Inflammatory macrophage treated with lipopolysaccharide for 4 hours (primary cell): ENCODE data around the gene PCAT7.
"Not testable (repeated sequence)": the region's sequence is repeated elsewhere in the genome, so short reads cannot be mapped to it uniquely, and the experiment has no call there.

Experiments
- DNase-seq: peaks from one replicate; pipeline ENCODE4 v3.0.0-alpha.2; 2020

Gene PCAT7

GRCh38 chr9:94554439-94555331, at the start of gene PCAT7:
Gene PCAT7, plus strand, starts transcription at chr9:94555083.
- peak; percentile 36 for DNase-seq

DNA sequence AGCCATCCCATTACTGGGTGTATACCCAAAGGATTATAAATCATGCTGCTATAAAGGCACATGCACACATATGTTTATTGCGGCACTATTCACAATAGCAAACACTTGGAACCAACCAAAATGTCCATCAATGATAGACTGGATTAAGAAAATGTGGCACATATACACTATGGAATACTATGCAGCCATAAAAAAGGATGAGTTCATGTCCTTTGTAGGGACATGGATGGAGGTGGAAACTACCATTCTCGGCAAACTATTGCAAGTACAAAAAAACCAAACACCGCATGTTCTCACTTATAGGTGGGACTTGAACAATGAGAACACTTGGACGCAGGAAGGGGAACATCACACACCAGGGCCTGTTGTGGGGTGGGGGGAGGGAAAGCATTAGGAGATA, 48.5 kb upstream of the PCAT7 start:
- DNase-seq, result not testable (repeated sequence)

GRCh38 chr9:94507531-94508258, 47.2 kb upstream of the PCAT7 start:
- no peak for DNase-seq

DNA sequence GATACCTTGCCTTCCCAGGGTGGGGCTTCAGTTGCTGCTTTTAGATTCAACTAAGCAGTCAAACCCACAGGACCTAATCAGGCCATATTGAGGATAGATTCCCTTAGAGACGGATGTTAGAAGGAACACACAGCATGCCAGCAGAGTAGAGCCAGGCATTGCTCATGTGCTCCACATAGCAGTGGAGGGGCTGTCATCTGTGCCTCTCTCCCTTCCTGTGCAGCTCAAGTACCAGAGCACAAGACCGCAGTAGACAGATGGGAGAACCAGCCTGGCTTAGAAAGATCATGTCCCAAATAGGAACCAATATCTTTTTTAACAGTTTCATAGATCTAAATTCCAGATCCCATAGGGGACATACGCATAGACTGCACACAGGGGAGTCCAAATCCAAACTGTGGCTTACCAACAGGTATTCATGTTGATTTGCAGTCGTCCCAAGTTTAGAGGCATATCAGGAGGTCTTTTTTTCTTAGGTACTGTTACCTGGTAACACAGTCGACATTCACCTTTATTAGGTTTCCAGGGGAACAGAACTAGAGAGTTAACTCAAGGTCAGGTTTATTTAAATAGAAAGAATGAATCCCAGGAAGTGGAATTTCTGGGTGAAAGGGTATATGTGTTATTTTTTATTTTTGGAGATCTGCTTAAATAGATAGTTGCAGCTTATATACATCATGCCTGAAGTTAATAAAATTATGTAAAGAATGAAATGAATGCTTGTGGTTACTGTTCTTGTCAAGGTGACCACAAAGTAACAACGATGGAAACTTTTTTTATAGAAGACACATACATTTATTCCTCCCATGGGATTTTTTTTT, 43.5 kb upstream of the PCAT7 start:
- DNase-seq, result no peak

- no peak for DNase-seq
Measured at GRCh38 chr9:94511955-94512265, 43.0 kb upstream of the PCAT7 start.

DNA sequence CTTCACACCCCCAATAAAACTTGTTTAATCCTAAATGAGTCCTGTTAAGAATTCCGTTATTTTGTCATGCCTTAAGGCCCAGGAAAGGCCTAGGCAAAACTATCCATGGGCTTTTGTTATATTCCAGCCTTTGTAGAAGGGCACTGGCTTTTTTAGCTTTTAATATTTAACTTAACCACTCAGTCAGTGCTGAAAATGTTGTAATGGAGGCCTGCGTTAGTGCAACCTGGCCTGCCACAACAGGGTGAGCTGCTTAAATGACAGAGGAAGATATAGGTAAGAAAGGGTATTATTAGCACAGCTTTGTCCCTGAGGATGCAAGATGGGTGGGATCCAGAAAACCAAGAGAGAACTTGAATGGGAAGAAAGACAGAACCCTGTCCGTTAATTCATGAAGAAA, 40.2 kb upstream of the PCAT7 start:
- DNase-seq, result no peak

- no peak for DNase-seq
Measured at GRCh38 chr9:94517254-94517653, 37.6 kb upstream of the PCAT7 start.

- DNase-seq, result no peak
Measured at GRCh38 chr9:94525396-94526035, 29.4 kb upstream of the PCAT7 start.

GRCh38 chr9:94526271-94526670, 28.6 kb upstream of the PCAT7 start:
- no peak for DNase-seq

GRCh38 chr9:94526951-94527350, 27.9 kb upstream of the PCAT7 start:
- no peak for DNase-seq

- DNase-seq, result no peak
Measured at GRCh38 chr9:94528886-94529285, 26.0 kb upstream of the PCAT7 start.

DNA sequence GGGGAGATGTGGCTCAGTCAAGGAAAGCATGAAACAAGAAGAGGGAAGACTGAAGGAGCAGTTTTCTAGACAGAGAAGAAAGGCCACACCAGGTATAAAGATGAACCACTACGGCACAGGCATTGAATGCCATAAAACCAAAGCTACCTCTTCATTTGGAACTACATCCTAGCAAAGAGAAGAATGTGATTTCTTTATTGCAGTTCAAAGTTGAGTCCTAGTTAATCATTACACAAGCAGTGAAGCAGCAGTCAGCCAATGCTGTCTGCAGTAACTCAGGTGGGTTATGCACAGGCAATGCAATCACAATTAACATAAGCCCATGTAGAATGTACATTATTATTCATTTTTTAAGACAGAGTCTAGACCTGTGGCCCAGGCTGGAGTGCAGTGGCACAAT, 21.7 kb upstream of the PCAT7 start:
- DNase-seq, result no peak

DNA sequence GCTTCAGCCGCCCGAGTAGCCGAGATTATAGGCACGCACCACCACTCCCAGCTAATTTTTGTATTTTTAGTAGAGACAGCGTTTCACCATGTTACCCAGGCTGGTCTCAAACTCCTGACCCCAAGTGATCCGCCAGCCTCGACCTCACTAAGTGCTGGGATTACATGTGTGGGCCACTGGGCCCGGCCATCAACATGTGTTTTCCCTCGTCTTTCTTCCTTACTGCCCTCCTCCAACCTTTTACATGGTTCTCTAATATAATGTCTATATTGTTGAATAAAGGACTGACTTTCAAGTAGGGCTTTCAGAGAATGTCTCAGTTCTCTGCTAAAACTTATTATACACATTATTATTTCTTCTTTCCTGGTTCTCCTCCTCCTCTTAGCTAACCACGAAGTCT, 21.3 kb upstream of the PCAT7 start:
- no peak for DNase-seq

GRCh38 chr9:94534901-94535300, 20.0 kb upstream of the PCAT7 start:
- no peak for DNase-seq

- no peak for DNase-seq
Measured at GRCh38 chr9:94538908-94539307, 16.0 kb upstream of the PCAT7 start.

- not testable (repeated sequence) for DNase-seq
Measured at GRCh38 chr9:94544335-94544734, 10.5 kb upstream of the PCAT7 start.

DNA sequence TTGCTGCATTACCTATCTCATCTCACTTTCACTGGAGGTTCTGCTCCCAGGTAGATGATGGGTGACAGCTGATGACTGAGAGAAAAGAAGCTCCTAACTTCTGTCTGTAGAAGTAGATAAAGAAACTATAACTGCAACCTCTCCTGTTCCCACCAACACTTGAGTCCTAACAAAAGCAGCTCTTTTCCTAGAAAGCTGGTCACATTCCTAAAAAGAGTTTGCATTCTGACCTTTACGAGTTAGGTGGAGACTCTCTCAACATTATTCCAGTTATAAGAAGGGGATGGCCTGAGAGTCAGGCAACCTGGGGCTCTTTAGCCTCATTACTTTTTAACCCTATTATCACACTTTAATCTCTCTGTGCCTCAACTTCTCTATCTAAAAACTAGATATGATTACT, 8.9 kb upstream of the PCAT7 start:
- DNase-seq, result no peak

DNA sequence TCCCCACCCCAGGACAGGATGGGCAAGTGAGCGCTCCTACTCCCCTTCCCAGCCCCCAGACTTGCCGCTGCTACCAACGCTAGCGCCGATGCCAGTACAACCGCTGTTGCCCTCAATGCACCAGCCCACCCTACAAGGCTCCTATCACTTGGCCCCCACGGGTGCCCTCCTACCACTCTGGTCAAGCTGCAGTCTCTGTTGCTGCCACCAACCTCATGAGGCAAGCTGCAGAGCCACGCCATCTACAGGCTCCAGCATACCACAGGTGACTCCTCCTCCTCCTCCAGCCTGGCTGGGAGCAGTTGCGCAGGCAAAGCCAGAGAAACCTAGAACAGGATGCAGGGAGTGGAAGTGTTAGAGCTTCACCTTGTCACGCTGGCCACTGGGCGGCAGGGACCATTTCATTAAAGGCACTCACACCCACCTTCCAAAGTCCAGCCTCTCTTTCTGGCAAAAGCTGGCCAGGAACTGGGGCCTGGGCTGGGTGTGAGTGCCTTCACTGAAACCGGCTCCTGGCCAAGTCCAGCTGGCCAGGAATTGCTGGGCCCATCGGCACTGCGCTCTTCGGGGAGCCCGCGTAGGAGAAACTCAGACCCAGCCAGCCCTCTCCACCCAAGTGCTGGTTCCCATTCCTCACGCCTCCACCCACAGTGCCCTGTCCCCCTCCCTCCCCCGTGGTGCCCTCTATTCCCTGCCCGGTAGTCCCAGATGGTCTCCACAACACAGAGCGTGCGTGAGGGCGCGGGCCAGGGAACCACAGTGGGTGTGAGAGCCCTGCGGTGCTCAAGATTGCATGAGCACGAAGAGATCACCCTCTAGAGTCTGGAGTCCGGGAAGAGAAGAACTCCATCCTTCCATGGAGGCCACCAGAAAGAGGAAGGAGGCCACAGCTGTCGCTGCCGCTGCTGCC, 1.6 kb upstream of the PCAT7 start:
- no peak for DNase-seq

GRCh38 chr9:94554078-94554438, 825 bp upstream of the PCAT7 start:
- DNase-seq, result no peak

GRCh38 chr9:94557376-94557775, 2.5 kb downstream of the PCAT7 start:
- DNase-seq, result peak; percentile 44

DNA sequence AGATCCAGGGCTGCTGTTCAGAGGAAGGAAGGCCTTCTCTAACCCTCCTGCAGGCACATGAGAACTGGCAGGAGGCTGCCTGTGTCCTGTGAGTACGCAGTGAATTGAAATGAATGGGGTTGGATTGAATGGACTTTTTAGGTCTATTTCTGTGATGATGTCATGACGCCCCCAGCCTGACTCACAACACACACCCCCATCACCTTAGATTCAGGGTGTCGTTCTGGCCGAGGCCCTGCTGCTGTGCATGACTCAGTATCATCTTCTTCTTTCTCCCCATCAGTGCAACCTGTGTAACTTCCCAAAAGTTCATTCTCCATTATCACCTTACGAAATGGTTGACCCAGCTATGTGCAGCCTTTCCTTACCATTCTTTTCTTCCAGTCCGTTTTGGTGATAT, 5.4 kb downstream of the PCAT7 start:
- DNase-seq, result no peak

DNA sequence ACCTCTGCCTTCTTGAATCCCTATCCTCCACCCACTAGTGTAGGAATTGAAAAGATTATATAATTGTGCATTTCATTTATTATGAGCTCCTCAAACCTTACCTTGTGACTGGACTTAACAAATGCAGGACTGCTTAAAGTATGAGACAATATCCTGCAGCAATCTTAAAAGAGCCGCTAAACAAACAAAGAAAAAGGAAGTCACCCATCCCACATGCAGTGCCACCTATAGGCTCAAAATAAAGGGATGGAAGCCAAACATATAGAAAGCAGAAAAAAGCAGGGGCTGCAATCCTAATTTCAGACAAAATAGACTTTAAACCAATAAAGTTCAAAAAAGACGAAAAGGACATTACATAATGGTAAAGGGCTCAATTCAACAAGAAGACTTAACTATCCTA, 8.7 kb downstream of the PCAT7 start:
- no peak for DNase-seq
